ENCODE results near the gene SIPA1L3. TPM values are rescaled to one million over a fixed set of nuclear protein-coding genes. Genes with fewer than 3 reads are reported as not detected.

The SIPA1L3 gene
- total and polyA plus RNA-seq, 2 experiments from 2014 or later: 9.3 to 30.3 TPM

DNA sequence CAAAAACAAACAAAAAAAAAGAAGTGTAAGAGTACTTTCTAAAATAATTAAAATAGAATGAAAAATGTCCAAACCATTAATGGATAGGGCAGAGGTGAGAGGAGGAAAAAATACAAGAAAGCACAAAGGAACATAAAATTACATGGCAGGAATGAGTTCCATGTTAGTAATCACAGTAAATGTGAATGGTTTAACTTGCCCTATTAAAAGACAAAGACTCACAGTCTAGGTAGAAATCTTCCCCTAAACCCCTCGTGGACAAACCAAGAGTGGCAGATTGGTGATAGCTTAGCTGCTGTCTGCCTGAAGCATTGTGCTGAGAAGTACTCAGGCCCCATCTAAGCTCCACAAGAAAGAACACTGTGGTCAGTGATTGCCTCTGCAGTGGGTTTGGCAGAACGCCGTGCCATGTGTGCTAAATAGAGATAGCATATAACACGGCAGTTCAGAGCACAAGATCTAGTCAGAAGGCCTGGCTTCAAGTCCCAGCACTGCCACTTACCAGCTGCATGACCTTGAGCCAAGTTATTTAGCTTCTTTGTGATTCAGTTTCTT lies 213.5 kb downstream of the SIPA1L3 start:
- peak in 1 of 2 donors; percentile 9 for DNase-seq (ENCODE audit: low read depth in 1 of 2, low spot score in 1 of 2)
- TF ChIP-seq, protein P1, sequence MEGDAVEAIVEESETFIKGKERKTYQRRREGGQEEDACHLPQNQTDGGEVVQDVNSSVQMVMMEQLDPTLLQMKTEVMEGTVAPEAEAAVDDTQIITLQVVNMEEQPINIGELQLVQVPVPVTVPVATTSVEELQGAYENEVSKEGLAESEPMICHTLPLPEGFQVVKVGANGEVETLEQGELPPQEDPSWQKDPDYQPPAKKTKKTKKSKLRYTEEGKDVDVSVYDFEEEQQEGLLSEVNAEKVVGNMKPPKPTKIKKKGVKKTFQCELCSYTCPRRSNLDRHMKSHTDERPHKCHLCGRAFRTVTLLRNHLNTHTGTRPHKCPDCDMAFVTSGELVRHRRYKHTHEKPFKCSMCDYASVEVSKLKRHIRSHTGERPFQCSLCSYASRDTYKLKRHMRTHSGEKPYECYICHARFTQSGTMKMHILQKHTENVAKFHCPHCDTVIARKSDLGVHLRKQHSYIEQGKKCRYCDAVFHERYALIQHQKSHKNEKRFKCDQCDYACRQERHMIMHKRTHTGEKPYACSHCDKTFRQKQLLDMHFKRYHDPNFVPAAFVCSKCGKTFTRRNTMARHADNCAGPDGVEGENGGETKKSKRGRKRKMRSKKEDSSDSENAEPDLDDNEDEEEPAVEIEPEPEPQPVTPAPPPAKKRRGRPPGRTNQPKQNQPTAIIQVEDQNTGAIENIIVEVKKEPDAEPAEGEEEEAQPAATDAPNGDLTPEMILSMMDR (IDR thresholded peaks at IDR 0.05; ENCODE audit: low read depth, low read length): no peak
- Histone ChIP-seq H3K27ac (no peak overlapping the region), H3K36me3 (peaks cover 2% of the 10 kb centered on the region), H3K9me3 (ENCODE audit: low read depth) (no peaks in the 10 kb centered on the region), H3K4me1 (ENCODE audit: low read depth) (no peaks in the 10 kb centered on the region), H3K4me3 (no peak overlapping the region), H3K27me3 (no peaks in the 10 kb centered on the region)

DNA sequence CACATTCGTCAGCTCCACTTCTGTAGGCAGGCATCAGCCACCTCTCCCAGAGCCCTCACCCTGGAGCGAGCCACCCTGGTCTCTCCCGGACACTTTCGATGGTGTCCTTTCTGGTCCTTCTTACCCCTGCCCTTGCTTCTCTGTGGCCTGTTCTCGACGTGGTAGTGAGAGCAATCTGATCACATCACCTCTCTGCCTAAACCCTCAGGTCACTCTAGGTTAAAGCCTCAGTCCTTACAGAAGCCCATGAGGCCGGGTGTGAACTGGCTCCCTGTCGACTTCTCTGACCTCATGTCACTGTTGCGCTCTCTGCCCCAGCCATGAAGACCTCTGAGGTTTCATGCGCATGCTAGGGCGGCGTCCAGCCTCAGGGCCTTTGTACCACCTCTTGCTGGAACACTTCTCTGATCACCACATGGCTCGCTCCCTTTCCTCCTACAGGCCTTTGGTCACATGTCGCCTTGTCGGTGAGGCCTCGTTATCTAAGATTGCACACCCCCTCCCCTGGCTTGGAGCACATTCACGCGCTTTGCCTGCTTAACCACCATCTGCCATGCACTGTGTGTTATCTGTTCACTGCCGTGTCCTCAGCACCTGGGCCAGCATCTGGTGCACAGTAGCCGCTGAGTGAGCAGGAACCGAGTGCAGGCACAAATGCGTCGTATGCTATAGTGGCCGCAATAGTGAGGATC lies 215.5 kb downstream of the SIPA1L3 start:
- H3K27me3 ChIP-seq: no peaks in the 10 kb centered on the region
- H3K4me3 ChIP-seq: no peak overlapping the region
- TF ChIP-seq, protein P1 (IDR thresholded peaks at IDR 0.05; ENCODE audit: low read depth, low read length): no peak
- H3K4me1 ChIP-seq (ENCODE audit: low read depth): no peaks in the 10 kb centered on the region
- no peak overlapping the region for H3K27ac ChIP-seq
- peaks cover 2% of the 10 kb centered on the region for H3K36me3 ChIP-seq
- H3K9me3 ChIP-seq (ENCODE audit: low read depth): no peaks in the 10 kb centered on the region
- no peak for DNase-seq (ENCODE audit: low read depth in 1 of 2, low spot score in 1 of 2)

DNA sequence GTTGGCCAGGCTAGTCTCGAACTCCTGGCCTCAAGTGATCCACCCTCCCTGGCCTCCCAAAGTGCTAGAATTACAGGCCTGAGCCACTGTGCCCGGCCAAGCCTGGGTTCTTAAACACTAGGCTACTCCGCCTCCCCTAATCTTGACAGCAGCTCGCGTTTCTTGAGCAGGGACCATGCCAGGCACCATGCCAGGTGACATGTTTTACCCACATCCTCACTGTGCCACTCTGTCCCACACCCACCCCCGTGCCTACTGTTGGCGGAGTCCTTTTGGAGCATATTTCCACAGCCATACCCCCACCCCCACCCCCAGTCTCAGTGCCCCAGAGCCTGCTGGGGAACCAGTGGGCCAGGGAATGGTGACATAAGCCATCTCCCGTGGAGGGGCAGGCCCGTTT lies 218.2 kb downstream of the SIPA1L3 start:
- Histone ChIP-seq H3K4me3 (no peak overlapping the region), H3K4me1 (ENCODE audit: low read depth) (no peaks in the 10 kb centered on the region), H3K27ac (no peak overlapping the region), H3K27me3 (no peaks in the 10 kb centered on the region), H3K36me3 (no peaks in the 10 kb centered on the region), H3K9me3 (ENCODE audit: low read depth) (no peaks in the 10 kb centered on the region)
- TF ChIP-seq, protein P1 (IDR thresholded peaks at IDR 0.05; ENCODE audit: low read depth, low read length): no peak
- no peak for DNase-seq (ENCODE audit: low read depth in 1 of 2, low spot score in 1 of 2)

DNA sequence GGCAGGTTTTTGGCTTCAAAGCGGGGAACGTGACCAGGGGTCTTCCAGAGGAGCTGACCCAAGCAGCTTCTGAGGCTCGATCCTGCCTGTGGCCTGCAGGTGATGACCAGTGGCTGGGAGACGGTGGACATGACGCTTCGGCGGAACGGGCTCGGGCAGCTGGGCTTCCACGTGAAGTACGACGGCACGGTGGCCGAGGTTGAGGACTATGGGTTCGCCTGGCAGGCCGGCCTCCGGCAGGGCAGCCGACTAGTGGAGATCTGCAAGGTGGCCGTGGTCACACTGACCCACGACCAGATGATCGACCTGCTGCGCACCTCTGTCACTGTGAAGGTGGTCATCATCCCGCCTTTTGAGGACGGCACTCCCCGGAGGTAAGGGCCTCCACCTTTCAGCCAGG lies 223.4 kb downstream of the SIPA1L3 start:
- H3K27ac ChIP-seq: no peak overlapping the region
- no peak overlapping the region for H3K4me3 ChIP-seq
- H3K9me3 ChIP-seq (ENCODE audit: low read depth): no peaks in the 10 kb centered on the region
- H3K27me3 ChIP-seq: no peaks in the 10 kb centered on the region
- no peak for DNase-seq (ENCODE audit: low read depth in 1 of 2, low spot score in 1 of 2)
- H3K4me1 ChIP-seq (ENCODE audit: low read depth): peaks cover 3% of the 10 kb centered on the region
- no peaks in the 10 kb centered on the region for H3K36me3 ChIP-seq
- TF ChIP-seq, protein P1 (IDR thresholded peaks at IDR 0.05; ENCODE audit: low read depth, low read length): no peak

DNA sequence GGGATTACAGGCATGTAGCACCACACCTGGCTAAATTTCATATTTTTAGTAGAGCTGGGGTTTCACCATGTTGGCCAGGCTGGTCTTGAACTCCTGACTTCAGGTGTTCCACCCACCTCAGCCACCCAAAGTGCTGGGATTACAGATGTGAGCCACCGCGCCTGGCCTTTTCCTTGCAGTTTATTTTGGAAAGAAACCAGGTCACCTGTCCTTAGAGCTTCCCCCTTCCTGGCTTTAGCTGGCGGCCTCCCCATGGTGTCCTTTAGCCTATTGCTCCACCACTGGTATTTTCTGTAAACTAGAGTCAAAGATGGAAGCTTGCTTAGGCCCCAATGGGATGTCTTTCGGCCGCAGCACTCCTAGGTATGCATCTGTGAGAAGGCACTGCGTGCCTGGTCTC lies 225.8 kb downstream of the SIPA1L3 start:
- H3K36me3 ChIP-seq: no peaks in the 10 kb centered on the region
- TF ChIP-seq, protein P1 (IDR thresholded peaks at IDR 0.05; ENCODE audit: low read depth, low read length): no peak
- H3K4me3 ChIP-seq: no peak overlapping the region
- H3K9me3 ChIP-seq (ENCODE audit: low read depth): no peaks in the 10 kb centered on the region
- peaks cover 6% of the 10 kb centered on the region for H3K4me1 ChIP-seq (ENCODE audit: low read depth)
- H3K27ac ChIP-seq: no peak overlapping the region
- no peak for DNase-seq (ENCODE audit: low read depth in 1 of 2, low spot score in 1 of 2)
- H3K27me3 ChIP-seq: no peaks in the 10 kb centered on the region
